ENCODE results near the gene TCTN1. TPM values are rescaled to one million over a fixed set of nuclear protein-coding genes. Genes with fewer than 3 reads are reported as not detected.
"Not testable (repeated sequence)": the region's sequence is repeated elsewhere in the genome, so short reads cannot be mapped to it uniquely, and the experiment has no call there.

Gene TCTN1
- total and polyA plus RNA-seq, 3 donors from 2014 or later: 75.3 to 109 (median 106) TPM

GRCh38 chr12:110647631-110648040, 33.7 kb downstream of the TCTN1 start:
- Histone ChIP-seq H3K27me3 (no peaks in the 10 kb centered on the region), H3K4me1 (no peaks in the 10 kb centered on the region), H3K4me3 (no peak overlapping the region), H3K9me3 (no peaks in the 10 kb centered on the region), H3K27ac (peak overlapping the region in 1 of 2 donors; percentile 38), H3K36me3 (ENCODE audit: low read depth, missing control alignments) (no peaks in the 10 kb centered on the region)
- TF ChIP-seq, protein P1, sequence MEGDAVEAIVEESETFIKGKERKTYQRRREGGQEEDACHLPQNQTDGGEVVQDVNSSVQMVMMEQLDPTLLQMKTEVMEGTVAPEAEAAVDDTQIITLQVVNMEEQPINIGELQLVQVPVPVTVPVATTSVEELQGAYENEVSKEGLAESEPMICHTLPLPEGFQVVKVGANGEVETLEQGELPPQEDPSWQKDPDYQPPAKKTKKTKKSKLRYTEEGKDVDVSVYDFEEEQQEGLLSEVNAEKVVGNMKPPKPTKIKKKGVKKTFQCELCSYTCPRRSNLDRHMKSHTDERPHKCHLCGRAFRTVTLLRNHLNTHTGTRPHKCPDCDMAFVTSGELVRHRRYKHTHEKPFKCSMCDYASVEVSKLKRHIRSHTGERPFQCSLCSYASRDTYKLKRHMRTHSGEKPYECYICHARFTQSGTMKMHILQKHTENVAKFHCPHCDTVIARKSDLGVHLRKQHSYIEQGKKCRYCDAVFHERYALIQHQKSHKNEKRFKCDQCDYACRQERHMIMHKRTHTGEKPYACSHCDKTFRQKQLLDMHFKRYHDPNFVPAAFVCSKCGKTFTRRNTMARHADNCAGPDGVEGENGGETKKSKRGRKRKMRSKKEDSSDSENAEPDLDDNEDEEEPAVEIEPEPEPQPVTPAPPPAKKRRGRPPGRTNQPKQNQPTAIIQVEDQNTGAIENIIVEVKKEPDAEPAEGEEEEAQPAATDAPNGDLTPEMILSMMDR (IDR thresholded peaks at IDR 0.05): no peak
- no peak for TF ChIP-seq POLR2A (IDR thresholded peaks at IDR 0.05)
- no peak for DNase-seq
- 80 to 84% methylated on average over 7 of the region's 7 CpGs for WGBS, 2 donors
- intact Hi-C loops (cut with DNase I; ENCODE audit: low total_unique reads): no loop called here

GRCh38 chr12:110649341-110649847, 35.5 kb downstream of the TCTN1 start:
- Histone ChIP-seq H3K36me3 (ENCODE audit: low read depth, missing control alignments) (no peaks in the 10 kb centered on the region), H3K27ac (no peak overlapping the region), H3K4me3 (no peak overlapping the region), H3K4me1 (no peaks in the 10 kb centered on the region), H3K9me3 (no peaks in the 10 kb centered on the region), H3K27me3 (no peaks in the 10 kb centered on the region)
- no peak for TF ChIP-seq POLR2A (IDR thresholded peaks at IDR 0.05)
- TF ChIP-seq, protein P1 (IDR thresholded peaks at IDR 0.05): no peak
- peak; percentile 76 for DNase-seq
- intact Hi-C loops (cut with DNase I; ENCODE audit: low total_unique reads): no loop called here
- WGBS, 2 donors: 74 to 79% methylated on average over 11 of the region's 11 CpGs

DNA sequence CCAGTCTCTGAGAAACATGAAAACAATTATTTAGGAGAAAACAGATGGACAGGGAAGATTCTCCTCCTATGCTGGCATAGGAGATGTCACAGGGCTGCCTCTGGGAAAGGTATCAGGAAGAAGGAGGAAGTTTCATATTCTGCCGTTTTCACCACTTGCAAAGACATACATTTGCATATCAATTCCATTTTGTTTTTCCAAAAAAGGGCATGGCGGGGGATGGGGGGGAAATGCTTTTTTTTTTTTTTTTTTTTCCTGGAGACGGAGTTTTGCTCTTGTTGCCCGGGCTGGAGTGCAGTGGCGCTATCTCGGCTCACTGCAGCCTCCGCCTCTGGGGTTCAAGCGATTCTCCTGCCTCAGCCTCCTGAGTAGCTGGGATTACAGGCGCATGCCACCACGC, 40.3 kb downstream of the TCTN1 start:
- intact Hi-C loops (cut with DNase I; ENCODE audit: low total_unique reads); H3K9me3 ChIP-seq; H3K27me3 ChIP-seq; H3K36me3 ChIP-seq (ENCODE audit: low read depth, missing control alignments); H3K4me3 ChIP-seq; DNase-seq; H3K27ac ChIP-seq: not testable (repeated sequence)
- 93 to 94% methylated on average over 10 of the region's 10 CpGs for WGBS, 2 donors
- H3K4me1 ChIP-seq: peaks cover 11% of the 10 kb centered on the region

DNA sequence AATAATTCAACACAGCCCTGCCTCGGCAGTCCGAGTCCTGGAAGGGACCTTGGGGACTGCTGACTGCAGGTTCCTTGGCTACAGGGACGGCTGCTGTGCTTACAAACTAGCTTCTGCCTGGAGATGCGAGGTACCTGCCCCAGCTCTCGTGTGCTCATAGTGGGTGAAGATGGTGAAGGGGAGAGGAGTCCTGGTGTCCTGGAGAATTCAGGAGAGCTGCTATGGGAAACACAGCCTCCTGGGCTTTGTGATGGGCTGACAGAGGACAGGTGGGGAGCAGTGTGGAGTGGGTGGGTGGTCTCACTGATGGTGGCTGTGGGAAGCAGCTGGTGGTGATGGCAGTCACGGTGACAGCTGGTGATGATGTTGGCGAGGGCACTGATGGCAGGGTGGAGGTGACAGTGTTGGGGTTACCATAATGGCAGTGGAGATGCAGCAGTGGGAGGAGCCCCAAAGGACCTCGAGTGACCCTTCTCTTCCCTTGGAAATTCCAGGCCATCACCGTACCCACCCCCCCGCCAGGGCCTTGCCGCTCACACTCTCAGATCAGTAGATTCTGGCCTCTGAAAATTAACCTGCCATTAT, 42.2 kb downstream of the TCTN1 start:
- 88 to 95% methylated on average over 8 to 11 of the region's 11 CpGs for WGBS, 2 donors
- H3K36me3 ChIP-seq (ENCODE audit: low read depth, missing control alignments): no peaks in the 10 kb centered on the region
- no peak for DNase-seq
- H3K27ac ChIP-seq: no peak overlapping the region
- H3K4me1 ChIP-seq: peaks cover 11% of the 10 kb centered on the region
- no peak overlapping the region for H3K4me3 ChIP-seq
- intact Hi-C loops (cut with DNase I; ENCODE audit: low total_unique reads): no loop called here
- TF ChIP-seq POLR2A (IDR thresholded peaks at IDR 0.05): no peak
- TF ChIP-seq, protein P1 (IDR thresholded peaks at IDR 0.05): no peak
- H3K27me3 ChIP-seq: no peaks in the 10 kb centered on the region
- H3K9me3 ChIP-seq: no peaks in the 10 kb centered on the region

DNA sequence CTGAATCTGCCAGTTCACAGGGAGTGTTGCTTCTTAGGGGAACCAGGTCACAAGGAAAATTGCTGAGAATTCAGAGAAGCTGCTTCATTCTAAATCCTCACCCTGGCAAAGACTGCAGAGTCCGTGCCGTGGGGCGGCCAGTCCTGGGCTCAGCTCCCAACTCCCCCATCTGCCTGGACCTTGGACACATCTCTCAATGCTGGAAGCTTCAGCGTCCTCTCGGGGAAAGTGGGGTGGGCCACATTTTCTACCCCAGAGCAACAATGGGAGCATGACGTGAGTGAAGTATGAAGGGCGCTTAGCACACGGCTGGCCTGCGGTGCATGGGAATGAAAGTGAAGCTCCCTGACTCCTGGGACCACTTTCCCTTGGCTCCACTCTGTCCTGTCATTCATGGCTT, 43.8 kb downstream of the TCTN1 start:
- TF ChIP-seq POLR2A (IDR thresholded peaks at IDR 0.05): no peak
- TF ChIP-seq, protein P1 (IDR thresholded peaks at IDR 0.05): no peak
- H3K36me3 ChIP-seq (ENCODE audit: low read depth, missing control alignments): no peaks in the 10 kb centered on the region
- no peaks in the 10 kb centered on the region for H3K27me3 ChIP-seq
- no peak overlapping the region for H3K4me3 ChIP-seq
- H3K4me1 ChIP-seq: peaks cover 11% of the 10 kb centered on the region
- WGBS, 2 donors: 35 to 41% methylated on average over 5 to 9 of the region's 9 CpGs
- intact Hi-C loops (cut with DNase I; ENCODE audit: low total_unique reads): no loop called here
- no peaks in the 10 kb centered on the region for H3K9me3 ChIP-seq
- peak; percentile 49 for DNase-seq
- peak overlapping the region in 1 of 2 donors; percentile 57 for H3K27ac ChIP-seq
